HepG2 (cell line): ENCODE results near the gene KLHDC8B. TPM values are rescaled to one million over a fixed set of nuclear protein-coding genes. Genes with fewer than 3 reads are reported as not detected.

Experiments used
- CENPT ChIP-seq: sonication (generic); formaldehyde crosslinking; IDR thresholded peaks from 2 replicates; pipeline ENCODE4 v1.8.0; 2022; ENCODE audit warnings: low read depth, mild to moderate bottlenecking, moderate library complexity, missing genetic modification reagents
- HMG20B ChIP-seq: conservative IDR thresholded peaks from 2 replicates; pipeline ENCODE4 v1.6.1; 2016; ENCODE audit warnings: missing genetic modification reagents, missing compliant biosample characterization
- HNRNPUL1 ChIP-seq: fragments of 200-400 bp; formaldehyde crosslinking; IDR thresholded peaks from 2 replicates; pipeline ENCODE4 v1.6.1; 2017; ENCODE audit warnings: low read depth, mild to moderate bottlenecking, low read length, moderate library complexity
- KAT8 ChIP-seq: IDR thresholded peaks from 2 replicates; pipeline ENCODE4 v1.6.1; 2016; ENCODE audit warnings: missing genetic modification reagents, missing compliant biosample characterization
- MED8 ChIP-seq: sonication (generic); formaldehyde crosslinking; IDR thresholded peaks from 2 replicates; pipeline ENCODE4 v1.8.1; 2023; ENCODE audit warnings: mild to moderate bottlenecking, missing genetic modification reagents; ENCODE audit not compliant: insufficient replicate concordance
- NCOR1 ChIP-seq: fragments of 200-600 bp; sonication (generic); IDR thresholded peaks from 2 replicates; pipeline ENCODE4 v1.7.0; 2017; ENCODE audit warnings: antibody characterized with exemption, low read length, borderline replicate concordance
- PHB2 ChIP-seq: fragments of 450-650 bp; IDR thresholded peaks from 2 replicates; pipeline ENCODE4 v1.6.1; 2018; ENCODE audit not compliant: partially characterized antibody
- RBM22 ChIP-seq: fragments of 200-400 bp; formaldehyde crosslinking; optimal IDR thresholded peaks from 2 replicates; pipeline ENCODE3; 2017; ENCODE audit warnings: mild to moderate bottlenecking, low read length, moderate library complexity
- REL ChIP-seq: sonication (generic); formaldehyde crosslinking; conservative IDR thresholded peaks from 2 replicates; pipeline ENCODE4 v1.8.0; 2022; ENCODE audit warnings: mild to moderate bottlenecking, missing genetic modification reagents, moderate library complexity
- SP5 ChIP-seq: IDR thresholded peaks from 2 replicates; pipeline ENCODE4 v1.6.1; 2016; ENCODE audit warnings: low read depth, borderline replicate concordance
- TRIM24 ChIP-seq: sonication (generic); formaldehyde crosslinking; IDR thresholded peaks from 2 replicates; pipeline ENCODE4 v1.8.0; 2022; ENCODE audit warnings: mild to moderate bottlenecking, missing genetic modification reagents
- U2AF1 ChIP-seq: fragments of 200-400 bp; formaldehyde crosslinking; optimal IDR thresholded peaks from 2 replicates; pipeline ENCODE3; 2017; ENCODE audit warnings: mild to moderate bottlenecking, low read depth, low read length
- ZBTB38 ChIP-seq: sonication (generic); formaldehyde crosslinking; IDR thresholded peaks from 2 replicates; pipeline ENCODE4 v1.5.1; 2020; ENCODE audit warnings: mild to moderate bottlenecking, missing genetic modification reagents
- ZFP36L1 ChIP-seq: sonication (generic); formaldehyde crosslinking; IDR thresholded peaks from 2 replicates; pipeline ENCODE4 v1.8.0; 2022; ENCODE audit warnings: mild to moderate bottlenecking, missing genetic modification reagents, moderate library complexity
- ZNF343 ChIP-seq: sonication (generic); formaldehyde crosslinking; IDR thresholded peaks from 2 replicates; pipeline ENCODE4 v1.4.0; 2020; ENCODE audit warnings: mild to moderate bottlenecking, missing genetic modification reagents
- polyA plus RNA-seq, 8 experiments: library from polyadenylated mRNA; depleted of rRNA in 3 of 8; stranded (reverse) in 7 of 8; unstranded in 1 of 8; fragments of >200 nt; fragmentation: Illumina TruSeq in 4 of 8; extraction: Trizol in 4 of 8; gene quantifications; 2 replicates each; pipeline versions ENCODE4 v1.2.1 to v1.2.3, GENCODE V29; 2011 to 2016; ENCODE audit warnings: low read depth in 4 of 8, missing spikeins in 1 of 8, mixed read lengths in 1 of 8; ENCODE audit not compliant: insufficient read depth in 1 of 8
- total RNA-seq, 5 experiments: library from RNA; depleted of rRNA; stranded (reverse); fragments of >200 nt; fragmentation: Illumina TruSeq; extraction: Trizol; gene quantifications; 2 replicates each; pipeline ENCODE4 v1.2.3, GENCODE V29; 2016; ENCODE audit warnings: low read depth in 1 of 5
- TF ChIP-seq, protein P1 (sequence below): sonication (generic); formaldehyde crosslinking; IDR thresholded peaks from 2 replicates; pipeline ENCODE4 v1.4.0; 2020; ENCODE audit warnings: low read depth, mild to moderate bottlenecking, missing genetic modification reagents
- TF ChIP-seq, protein P2 (sequence below): sonication (generic); formaldehyde crosslinking; IDR thresholded peaks from 2 replicates; pipeline ENCODE4 v1.4.0; 2020; ENCODE audit warnings: missing genetic modification reagents, mild to moderate bottlenecking, borderline replicate concordance
- TF ChIP-seq, protein P3 (sequence below): sonication (generic); formaldehyde crosslinking; IDR thresholded peaks from 2 replicates; pipeline ENCODE4 v1.5.1; 2020; ENCODE audit warnings: missing genetic modification reagents, mild to moderate bottlenecking, borderline replicate concordance
- TF ChIP-seq, protein P4 (sequence below): IDR thresholded peaks from 2 replicates; pipeline ENCODE4 v1.4.0; 2020; ENCODE audit warnings: mild to moderate bottlenecking, missing genetic modification reagents
- TF ChIP-seq, protein P5 (sequence below): sonication (generic); formaldehyde crosslinking; IDR thresholded peaks from 2 replicates; pipeline ENCODE4 v1.4.0; 2020; ENCODE audit warnings: mild to moderate bottlenecking, missing genetic modification reagents

Gene KLHDC8B
- total and polyA plus RNA-seq, 2 of the 13 experiments (the other 11 are each of a cell fraction or from before 2014, with no cell fraction given), result 17.2 to 17.8 TPM

DNA sequence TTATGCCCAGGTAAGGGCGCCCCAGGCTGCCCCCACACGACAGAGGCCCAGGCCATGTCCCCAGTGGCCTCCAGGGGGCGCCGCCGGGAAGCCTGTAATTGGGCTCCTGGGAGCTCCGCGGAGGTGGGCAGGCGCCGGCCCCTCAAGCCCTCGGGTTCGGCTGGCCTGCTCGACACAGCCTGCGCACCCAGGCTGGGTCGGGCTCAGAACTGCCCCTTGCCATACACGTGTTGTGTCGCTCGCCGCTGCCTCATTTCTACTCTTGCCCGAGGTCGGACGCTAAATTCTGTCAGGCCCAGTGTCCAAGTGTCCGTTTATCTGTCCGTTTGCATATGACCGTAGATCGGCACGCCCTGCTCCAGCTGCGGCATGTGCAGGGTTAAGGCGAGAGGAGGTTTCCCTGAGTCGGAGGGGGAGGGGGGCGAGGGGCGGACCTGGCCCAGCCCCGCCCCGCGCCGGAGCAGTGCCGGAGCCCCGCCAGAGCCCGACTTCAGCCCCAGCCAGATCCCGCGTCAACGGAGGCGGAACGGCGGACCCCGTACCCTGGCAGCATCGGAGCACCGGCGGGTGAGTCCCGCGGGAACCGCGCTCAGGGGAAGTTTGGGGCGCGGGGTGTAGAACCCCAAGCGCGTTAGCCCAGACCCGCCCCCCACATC lies at the start of gene KLHDC8B (continued):
- TF ChIP-seq, protein P1, sequence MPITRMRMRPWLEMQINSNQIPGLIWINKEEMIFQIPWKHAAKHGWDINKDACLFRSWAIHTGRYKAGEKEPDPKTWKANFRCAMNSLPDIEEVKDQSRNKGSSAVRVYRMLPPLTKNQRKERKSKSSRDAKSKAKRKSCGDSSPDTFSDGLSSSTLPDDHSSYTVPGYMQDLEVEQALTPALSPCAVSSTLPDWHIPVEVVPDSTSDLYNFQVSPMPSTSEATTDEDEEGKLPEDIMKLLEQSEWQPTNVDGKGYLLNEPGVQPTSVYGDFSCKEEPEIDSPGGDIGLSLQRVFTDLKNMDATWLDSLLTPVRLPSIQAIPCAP (CRISPR knock-in tag), result no peak
- no peak for TF ChIP-seq ZFP36L1 (CRISPR knock-in tag)
- TF ChIP-seq, protein P2, sequence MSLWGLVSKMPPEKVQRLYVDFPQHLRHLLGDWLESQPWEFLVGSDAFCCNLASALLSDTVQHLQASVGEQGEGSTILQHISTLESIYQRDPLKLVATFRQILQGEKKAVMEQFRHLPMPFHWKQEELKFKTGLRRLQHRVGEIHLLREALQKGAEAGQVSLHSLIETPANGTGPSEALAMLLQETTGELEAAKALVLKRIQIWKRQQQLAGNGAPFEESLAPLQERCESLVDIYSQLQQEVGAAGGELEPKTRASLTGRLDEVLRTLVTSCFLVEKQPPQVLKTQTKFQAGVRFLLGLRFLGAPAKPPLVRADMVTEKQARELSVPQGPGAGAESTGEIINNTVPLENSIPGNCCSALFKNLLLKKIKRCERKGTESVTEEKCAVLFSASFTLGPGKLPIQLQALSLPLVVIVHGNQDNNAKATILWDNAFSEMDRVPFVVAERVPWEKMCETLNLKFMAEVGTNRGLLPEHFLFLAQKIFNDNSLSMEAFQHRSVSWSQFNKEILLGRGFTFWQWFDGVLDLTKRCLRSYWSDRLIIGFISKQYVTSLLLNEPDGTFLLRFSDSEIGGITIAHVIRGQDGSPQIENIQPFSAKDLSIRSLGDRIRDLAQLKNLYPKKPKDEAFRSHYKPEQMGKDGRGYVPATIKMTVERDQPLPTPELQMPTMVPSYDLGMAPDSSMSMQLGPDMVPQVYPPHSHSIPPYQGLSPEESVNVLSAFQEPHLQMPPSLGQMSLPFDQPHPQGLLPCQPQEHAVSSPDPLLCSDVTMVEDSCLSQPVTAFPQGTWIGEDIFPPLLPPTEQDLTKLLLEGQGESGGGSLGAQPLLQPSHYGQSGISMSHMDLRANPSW (CRISPR knock-in tag), result no peak
- peak; percentile 58 for TF ChIP-seq ZBTB38 (CRISPR knock-in tag)
- TF ChIP-seq, protein P3, sequence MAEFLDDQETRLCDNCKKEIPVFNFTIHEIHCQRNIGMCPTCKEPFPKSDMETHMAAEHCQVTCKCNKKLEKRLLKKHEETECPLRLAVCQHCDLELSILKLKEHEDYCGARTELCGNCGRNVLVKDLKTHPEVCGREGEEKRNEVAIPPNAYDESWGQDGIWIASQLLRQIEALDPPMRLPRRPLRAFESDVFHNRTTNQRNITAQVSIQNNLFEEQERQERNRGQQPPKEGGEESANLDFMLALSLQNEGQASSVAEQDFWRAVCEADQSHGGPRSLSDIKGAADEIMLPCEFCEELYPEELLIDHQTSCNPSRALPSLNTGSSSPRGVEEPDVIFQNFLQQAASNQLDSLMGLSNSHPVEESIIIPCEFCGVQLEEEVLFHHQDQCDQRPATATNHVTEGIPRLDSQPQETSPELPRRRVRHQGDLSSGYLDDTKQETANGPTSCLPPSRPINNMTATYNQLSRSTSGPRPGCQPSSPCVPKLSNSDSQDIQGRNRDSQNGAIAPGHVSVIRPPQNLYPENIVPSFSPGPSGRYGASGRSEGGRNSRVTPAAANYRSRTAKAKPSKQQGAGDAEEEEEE, result no peak
- TF ChIP-seq KAT8, result peak; percentile 74
- TF ChIP-seq HMG20B (CRISPR knock-in tag), result no peak
- TF ChIP-seq TRIM24 (CRISPR knock-in tag), result peak; percentile 39; the same call in 1 of the 2 replicates
- no peak for TF ChIP-seq PHB2
- TF ChIP-seq, protein P4, sequence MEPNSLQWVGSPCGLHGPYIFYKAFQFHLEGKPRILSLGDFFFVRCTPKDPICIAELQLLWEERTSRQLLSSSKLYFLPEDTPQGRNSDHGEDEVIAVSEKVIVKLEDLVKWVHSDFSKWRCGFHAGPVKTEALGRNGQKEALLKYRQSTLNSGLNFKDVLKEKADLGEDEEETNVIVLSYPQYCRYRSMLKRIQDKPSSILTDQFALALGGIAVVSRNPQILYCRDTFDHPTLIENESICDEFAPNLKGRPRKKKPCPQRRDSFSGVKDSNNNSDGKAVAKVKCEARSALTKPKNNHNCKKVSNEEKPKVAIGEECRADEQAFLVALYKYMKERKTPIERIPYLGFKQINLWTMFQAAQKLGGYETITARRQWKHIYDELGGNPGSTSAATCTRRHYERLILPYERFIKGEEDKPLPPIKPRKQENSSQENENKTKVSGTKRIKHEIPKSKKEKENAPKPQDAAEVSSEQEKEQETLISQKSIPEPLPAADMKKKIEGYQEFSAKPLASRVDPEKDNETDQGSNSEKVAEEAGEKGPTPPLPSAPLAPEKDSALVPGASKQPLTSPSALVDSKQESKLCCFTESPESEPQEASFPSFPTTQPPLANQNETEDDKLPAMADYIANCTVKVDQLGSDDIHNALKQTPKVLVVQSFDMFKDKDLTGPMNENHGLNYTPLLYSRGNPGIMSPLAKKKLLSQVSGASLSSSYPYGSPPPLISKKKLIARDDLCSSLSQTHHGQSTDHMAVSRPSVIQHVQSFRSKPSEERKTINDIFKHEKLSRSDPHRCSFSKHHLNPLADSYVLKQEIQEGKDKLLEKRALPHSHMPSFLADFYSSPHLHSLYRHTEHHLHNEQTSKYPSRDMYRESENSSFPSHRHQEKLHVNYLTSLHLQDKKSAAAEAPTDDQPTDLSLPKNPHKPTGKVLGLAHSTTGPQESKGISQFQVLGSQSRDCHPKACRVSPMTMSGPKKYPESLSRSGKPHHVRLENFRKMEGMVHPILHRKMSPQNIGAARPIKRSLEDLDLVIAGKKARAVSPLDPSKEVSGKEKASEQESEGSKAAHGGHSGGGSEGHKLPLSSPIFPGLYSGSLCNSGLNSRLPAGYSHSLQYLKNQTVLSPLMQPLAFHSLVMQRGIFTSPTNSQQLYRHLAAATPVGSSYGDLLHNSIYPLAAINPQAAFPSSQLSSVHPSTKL (CRISPR knock-in tag), result peak; percentile 53
- TF ChIP-seq U2AF1, result peak; percentile 58
- peak; percentile 47; the same call in 1 of the 2 replicates for TF ChIP-seq SP5 (CRISPR knock-in tag)
- TF ChIP-seq, protein P5, sequence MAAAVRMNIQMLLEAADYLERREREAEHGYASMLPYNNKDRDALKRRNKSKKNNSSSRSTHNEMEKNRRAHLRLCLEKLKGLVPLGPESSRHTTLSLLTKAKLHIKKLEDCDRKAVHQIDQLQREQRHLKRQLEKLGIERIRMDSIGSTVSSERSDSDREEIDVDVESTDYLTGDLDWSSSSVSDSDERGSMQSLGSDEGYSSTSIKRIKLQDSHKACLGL (CRISPR knock-in tag), result 0 out of 2 replicates have a peak, but pooled peaks have one; percentile 21
- TF ChIP-seq MED8 (CRISPR knock-in tag), result no peak
- no peak for TF ChIP-seq CENPT (CRISPR knock-in tag)
- TF ChIP-seq RBM22, result no peak
- TF ChIP-seq NCOR1, result no peak
- TF ChIP-seq HNRNPUL1, result no peak
- 0 out of 2 replicates have a peak, but pooled peaks have one; percentile 58 for TF ChIP-seq REL (CRISPR knock-in tag)
- peak; percentile 58; the same call in 1 of the 2 replicates for TF ChIP-seq ZNF343 (CRISPR knock-in tag)
